Uterus (tissue), 4 donors: ENCODE data around the gene WDR35. TPM values are rescaled to one million over a fixed set of nuclear protein-coding genes. Genes with fewer than 3 reads are reported as not detected.

Source experiments
- DNase-seq, 2 donors: peaks; one replicate each; pipeline ENCODE4 v3.0.0-alpha.2; 2019 to 2020
- H3K27ac ChIP-seq, 2 donors: fragments of 200-600 bp; sonication (generic); 1 replicate in 1 of 2; 2 replicates in 1 of 2; pipeline ENCODE4 v1.5.1; 2016 to 2018
- H3K27me3 ChIP-seq, 2 donors: fragments of 200-600 bp; sonication (generic); one replicate each; pipeline ENCODE4 v1.5.1; 2018 to 2019; ENCODE audit warnings: control low read depth in 1 of 2
- H3K36me3 ChIP-seq, 2 donors: fragments of 200-600 bp; sonication (generic); one replicate each; pipeline ENCODE4 v1.5.1; 2019; ENCODE audit warnings: control low read depth in 1 of 2
- H3K4me1 ChIP-seq, 2 donors: fragments of 200-600 bp; sonication (generic); one replicate each; pipeline ENCODE4 v1.5.1; 2018 to 2019; ENCODE audit warnings: control low read depth in 1 of 2
- H3K4me3 ChIP-seq, 2 donors: fragments of 200-600 bp; sonication (generic); 1 replicate in 1 of 2; 2 replicates in 1 of 2; pipeline ENCODE4 v1.5.1; 2018 to 2019; ENCODE audit warnings: mild to moderate bottlenecking in 1 of 2
- H3K9me3 ChIP-seq, 2 donors: fragments of 200-600 bp; sonication (generic); one replicate each; pipeline ENCODE4 v1.5.1; 2019; ENCODE audit warnings: control low read depth in 1 of 2
- POLR2A ChIP-seq, 2 donors: fragments of 450-650 bp; IDR thresholded peaks; one replicate each; pipeline ENCODE4 v1.6.1; 2016; ENCODE audit warnings: antibody characterized with exemption in 2 of 2, mild to moderate bottlenecking in 1 of 2, moderate library complexity in 1 of 2
- intact Hi-C: fragments of 100-400 bp; cut with DNase I; formaldehyde crosslinking; loops from one replicate; pipeline ENCODE4 v1.15.1; 2023; ENCODE audit warnings: low total_unique reads
- total RNA-seq, 4 donors: library from RNA; depleted of rRNA in 3 of 4; stranded (reverse); fragments of >200 nt in 3 of 4; gene quantifications; one replicate each; pipeline versions ENCODE4 v1.1.0 to v1.2.4, GENCODE V29; 2014 to 2023
- TF ChIP-seq, protein P1 (sequence below), 4 experiments: fragments of 200-600 bp in 2 of 4; fragments of 450-650 bp in 2 of 4; sonication (generic) in 2 of 4; IDR thresholded peaks; one replicate each; pipeline ENCODE4 v1.5.1; 2016 to 2019; ENCODE audit warnings: antibody characterized with exemption in 4 of 4, mild to moderate bottlenecking in 2 of 4, moderate library complexity in 1 of 4
- donor health status: DM: yes; HTN: yes; CAD: no.

The WDR35 gene
- total RNA-seq, 4 donors from 2014 or later = 7.1 to 45.0 (median 20.7) TPM

DNA sequence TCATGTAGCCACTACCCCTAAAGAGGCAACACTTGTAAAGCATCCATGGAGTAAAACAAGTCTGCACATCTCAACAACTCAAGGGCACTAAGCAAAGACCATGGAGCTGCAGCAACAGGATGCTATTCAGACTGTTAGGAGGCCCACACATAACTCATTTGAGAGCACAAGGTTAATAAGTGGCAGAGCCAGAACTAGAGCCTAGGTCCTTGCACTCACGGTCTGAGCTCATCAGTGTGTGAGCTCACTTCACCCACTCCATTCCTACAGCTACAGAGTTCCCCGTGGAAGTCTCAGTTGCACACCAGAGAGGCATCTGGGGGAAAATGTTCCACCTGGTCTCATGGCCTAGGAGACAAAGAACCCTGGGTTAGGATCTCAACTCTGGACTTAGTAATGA, 123.1 kb downstream of the WDR35 start:
- Histone ChIP-seq H3K4me1 (no peaks in the 10 kb centered on the region), H3K4me3 (no peak overlapping the region), H3K27me3 (no peaks in the 10 kb centered on the region), H3K27ac (no peak overlapping the region), H3K36me3 (no peaks in the 10 kb centered on the region), H3K9me3 (no peaks in the 10 kb centered on the region)
- TF ChIP-seq, protein P1, sequence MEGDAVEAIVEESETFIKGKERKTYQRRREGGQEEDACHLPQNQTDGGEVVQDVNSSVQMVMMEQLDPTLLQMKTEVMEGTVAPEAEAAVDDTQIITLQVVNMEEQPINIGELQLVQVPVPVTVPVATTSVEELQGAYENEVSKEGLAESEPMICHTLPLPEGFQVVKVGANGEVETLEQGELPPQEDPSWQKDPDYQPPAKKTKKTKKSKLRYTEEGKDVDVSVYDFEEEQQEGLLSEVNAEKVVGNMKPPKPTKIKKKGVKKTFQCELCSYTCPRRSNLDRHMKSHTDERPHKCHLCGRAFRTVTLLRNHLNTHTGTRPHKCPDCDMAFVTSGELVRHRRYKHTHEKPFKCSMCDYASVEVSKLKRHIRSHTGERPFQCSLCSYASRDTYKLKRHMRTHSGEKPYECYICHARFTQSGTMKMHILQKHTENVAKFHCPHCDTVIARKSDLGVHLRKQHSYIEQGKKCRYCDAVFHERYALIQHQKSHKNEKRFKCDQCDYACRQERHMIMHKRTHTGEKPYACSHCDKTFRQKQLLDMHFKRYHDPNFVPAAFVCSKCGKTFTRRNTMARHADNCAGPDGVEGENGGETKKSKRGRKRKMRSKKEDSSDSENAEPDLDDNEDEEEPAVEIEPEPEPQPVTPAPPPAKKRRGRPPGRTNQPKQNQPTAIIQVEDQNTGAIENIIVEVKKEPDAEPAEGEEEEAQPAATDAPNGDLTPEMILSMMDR (IDR thresholded peaks at IDR 0.05) = no peak
- no peak for TF ChIP-seq POLR2A (IDR thresholded peaks at IDR 0.05)
- DNase-seq = no peak
- intact Hi-C loops = loop anchor here (10.0 kb wide), 2 partner anchors 1342 to 1482 kb away; no protein-coding TSS in a partner anchor

- TF ChIP-seq, protein P1 (IDR thresholded peaks at IDR 0.05) = no peak
- TF ChIP-seq POLR2A (IDR thresholded peaks at IDR 0.05) = no peak
- Histone ChIP-seq H3K27me3 (no peaks in the 10 kb centered on the region), H3K27ac (no peak overlapping the region), H3K36me3 (no peaks in the 10 kb centered on the region), H3K9me3 (no peaks in the 10 kb centered on the region), H3K4me1 (no peaks in the 10 kb centered on the region), H3K4me3 (no peak overlapping the region)
- intact Hi-C loops = loop anchor here (10.0 kb wide), 2 partner anchors 1340 to 1480 kb away; no protein-coding TSS in a partner anchor
- no peak for DNase-seq
Observed at GRCh38 chr2:19865151-19865550, 124.8 kb downstream of the WDR35 start.

DNA sequence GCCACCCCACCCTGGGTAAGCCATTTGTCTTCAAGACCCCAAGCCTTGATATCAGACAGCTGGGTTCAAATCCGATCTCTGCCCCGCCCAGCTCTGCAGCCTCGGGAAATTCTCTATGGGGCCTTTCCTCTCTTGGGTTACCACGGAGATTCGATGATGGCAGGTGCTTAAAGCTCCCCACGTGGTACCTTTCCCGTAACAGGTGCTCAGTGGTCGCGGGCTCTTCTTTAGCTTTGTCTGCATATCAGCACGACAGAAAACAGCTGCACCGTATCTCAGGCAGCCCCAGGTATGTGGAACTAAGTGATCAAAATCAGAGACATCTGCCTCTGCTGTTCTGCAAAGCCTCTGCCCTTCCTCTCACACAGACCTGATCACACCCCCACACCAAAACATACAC, 125.5 kb downstream of the WDR35 start:
- no peak for TF ChIP-seq POLR2A (IDR thresholded peaks at IDR 0.05)
- TF ChIP-seq, protein P1 (IDR thresholded peaks at IDR 0.05) = no peak
- no peak for DNase-seq
- Histone ChIP-seq H3K4me1 (no peaks in the 10 kb centered on the region), H3K27ac (no peak overlapping the region), H3K4me3 (no peak overlapping the region), H3K27me3 (no peaks in the 10 kb centered on the region), H3K36me3 (no peaks in the 10 kb centered on the region), H3K9me3 (no peaks in the 10 kb centered on the region)
- intact Hi-C loops = loop anchor here (10.0 kb wide), 2 partner anchors 1340 to 1480 kb away; no protein-coding TSS in a partner anchor

DNA sequence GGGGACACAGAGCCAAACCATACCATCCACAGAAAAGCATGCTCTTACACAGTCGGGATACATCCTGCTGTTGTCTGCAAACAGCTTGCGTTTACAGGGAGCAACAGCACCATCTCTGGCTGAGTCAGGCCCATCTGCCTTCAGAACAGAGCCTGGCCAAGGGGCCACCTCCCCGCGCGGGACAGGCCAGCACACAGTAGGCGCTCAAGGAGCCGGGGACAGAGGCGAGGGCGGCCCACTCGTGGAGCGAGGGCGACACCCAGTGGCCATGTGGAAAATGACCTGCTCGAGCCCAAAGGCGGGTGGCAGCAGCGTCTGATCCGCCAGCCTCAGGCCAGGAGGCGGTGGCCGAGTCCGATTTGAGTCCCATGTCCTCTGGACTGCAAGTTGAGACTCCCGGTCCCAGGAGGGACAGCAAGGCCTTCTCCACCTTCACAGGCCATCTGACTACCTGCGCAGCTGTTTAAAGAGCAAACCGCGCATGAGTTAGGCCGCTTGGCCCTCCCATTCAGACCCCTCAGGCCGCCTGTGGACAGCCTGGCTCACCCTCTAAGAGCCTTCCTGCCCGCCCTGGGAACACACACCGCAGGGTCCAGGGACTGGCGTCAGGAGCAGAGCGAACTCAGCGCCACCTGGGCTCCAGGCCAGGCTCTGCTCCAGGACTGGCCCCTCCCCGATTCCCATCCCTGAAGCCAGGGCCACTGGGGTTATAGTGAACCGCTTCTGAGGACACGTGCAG, 126.4 kb downstream of the WDR35 start:
- Histone ChIP-seq H3K4me1 (no peaks in the 10 kb centered on the region), H3K9me3 (no peaks in the 10 kb centered on the region), H3K27me3 (no peaks in the 10 kb centered on the region), H3K27ac (no peak overlapping the region), H3K36me3 (no peaks in the 10 kb centered on the region), H3K4me3 (no peak overlapping the region)
- intact Hi-C loops = loop anchor here (10.0 kb wide), 2 partner anchors 1339 to 1479 kb away; no protein-coding TSS in a partner anchor
- peak; percentile 57 to 70 for DNase-seq
- no peak for TF ChIP-seq POLR2A (IDR thresholded peaks at IDR 0.05)
- TF ChIP-seq, protein P1 (IDR thresholded peaks at IDR 0.05) = peak; percentile 92 to 97 (median 92)

DNA sequence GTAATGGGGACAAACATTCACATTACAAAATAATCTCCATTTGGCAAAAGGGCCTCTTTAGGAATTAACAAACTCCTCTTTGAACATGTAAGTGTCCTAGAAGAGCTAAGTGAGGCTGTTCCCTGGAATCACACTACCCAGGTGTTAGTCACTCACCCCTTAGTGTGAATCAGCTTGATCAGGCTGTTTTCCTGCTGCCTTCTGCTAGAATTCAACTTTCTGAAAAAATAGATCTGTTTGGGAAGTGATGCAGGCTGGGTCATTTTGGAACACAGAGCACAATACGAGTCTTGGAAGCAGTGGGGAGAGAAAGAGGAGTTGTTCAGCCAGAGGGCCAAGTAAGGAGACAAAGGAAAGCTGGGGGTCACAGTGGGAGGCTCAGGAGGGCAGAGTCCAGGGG, 128.1 kb downstream of the WDR35 start:
- H3K27me3 ChIP-seq = no peaks in the 10 kb centered on the region
- H3K9me3 ChIP-seq = no peaks in the 10 kb centered on the region
- no peak overlapping the region for H3K4me3 ChIP-seq
- intact Hi-C loops = loop anchor here (10.0 kb wide), 2 partner anchors 1337 to 1477 kb away; no protein-coding TSS in a partner anchor
- DNase-seq = no peak
- no peak for TF ChIP-seq POLR2A (IDR thresholded peaks at IDR 0.05)
- TF ChIP-seq, protein P1 (IDR thresholded peaks at IDR 0.05) = no peak
- no peak overlapping the region for H3K27ac ChIP-seq
- no peaks in the 10 kb centered on the region for H3K36me3 ChIP-seq
- H3K4me1 ChIP-seq = no peaks in the 10 kb centered on the region
